Stimulated activated CD4-positive, alpha-beta T cell treated with anti-CD3 and anti-CD28 coated beads, Interleukin-15, amount 100 ng/mL, for 48 hours (primary cell): ENCODE results near the gene TMEM108.

Source experiments
- DNase-seq, 2 donors: peaks; one replicate each; pipeline ENCODE4 v3.0.0-alpha.2; 2020; ENCODE audit warnings: low read depth in 2 of 2

The TMEM108 gene

DNA sequence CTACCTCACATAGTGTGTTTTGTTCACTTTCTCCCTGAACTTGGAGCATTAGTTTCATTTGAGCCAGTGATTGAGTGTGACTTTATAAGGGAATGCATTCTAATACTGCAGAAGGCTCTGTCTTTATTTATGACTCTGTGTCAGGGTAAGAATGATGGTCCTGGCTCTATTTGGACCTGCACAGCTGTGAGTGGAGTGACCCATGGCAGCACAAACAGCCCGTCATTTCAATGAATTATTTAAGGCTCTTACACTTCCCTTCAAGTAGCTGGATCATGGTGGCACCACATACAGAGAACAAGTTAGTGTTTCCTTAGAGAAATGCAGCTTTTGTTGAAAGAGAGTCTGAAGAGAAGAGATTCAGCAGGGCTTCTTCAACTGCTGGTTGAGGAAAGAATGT, 16.4 kb downstream of the TMEM108 start:
- no peak for DNase-seq

DNA sequence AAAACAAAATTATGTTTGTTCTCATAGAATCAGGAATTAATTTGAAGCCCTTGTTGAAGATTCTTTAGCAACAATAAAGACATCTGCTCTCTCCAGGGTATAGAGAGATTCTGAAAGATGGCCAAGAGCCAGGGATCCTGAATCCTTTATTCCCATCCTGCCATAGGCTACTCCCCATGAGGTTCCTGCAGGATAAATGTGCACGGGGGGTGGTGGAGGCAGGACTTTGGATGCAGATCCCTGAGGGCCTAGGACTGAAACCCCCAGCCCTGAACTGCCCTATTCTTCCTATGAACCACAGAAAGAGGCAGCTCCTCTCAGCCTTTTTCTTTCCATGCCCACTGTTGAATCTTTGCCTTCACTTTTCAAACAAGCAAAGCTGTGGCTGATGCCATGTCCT, 17.1 kb downstream of the TMEM108 start:
- no peak for DNase-seq

DNA sequence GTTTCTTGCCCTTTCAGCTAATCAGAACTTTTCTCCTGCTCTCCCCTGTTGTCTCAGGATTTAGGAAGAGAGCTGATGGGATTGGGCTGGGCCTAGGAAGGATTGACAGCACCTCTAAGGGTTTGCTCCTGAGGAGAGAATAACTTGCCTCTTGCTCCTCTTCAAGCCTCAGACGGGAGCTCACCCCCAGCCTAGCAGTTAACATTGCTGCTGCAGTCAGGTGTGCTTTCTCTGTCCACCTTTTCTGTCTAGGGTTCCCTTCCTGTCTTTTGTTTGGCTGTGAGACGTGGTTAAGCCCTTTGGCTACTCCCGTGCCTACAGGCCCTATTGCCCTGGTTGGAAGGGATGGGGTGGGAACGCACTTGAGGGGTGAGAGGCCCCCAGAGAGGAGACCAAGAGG, 20.1 kb downstream of the TMEM108 start:
- DNase-seq, result no peak

DNA sequence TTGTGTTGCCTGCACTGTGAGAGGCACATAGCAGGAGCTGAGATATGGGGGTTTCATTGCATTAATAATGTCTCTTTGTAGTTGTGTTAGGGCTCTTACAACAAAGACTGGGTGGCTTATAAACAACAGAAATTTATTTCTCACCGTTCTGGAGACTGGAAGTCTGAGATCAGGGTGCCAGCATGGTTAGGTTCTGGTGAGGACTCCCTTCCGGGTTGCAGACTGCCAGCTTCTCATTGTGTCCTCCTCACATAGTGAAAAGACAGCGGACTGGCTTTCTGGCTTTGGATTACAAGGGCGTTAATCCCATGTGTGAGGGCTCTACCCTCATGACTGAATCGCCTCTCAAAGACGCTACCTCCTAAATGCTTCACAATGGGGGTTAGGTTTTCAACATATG, 20.6 kb downstream of the TMEM108 start:
- no peak for DNase-seq

DNA sequence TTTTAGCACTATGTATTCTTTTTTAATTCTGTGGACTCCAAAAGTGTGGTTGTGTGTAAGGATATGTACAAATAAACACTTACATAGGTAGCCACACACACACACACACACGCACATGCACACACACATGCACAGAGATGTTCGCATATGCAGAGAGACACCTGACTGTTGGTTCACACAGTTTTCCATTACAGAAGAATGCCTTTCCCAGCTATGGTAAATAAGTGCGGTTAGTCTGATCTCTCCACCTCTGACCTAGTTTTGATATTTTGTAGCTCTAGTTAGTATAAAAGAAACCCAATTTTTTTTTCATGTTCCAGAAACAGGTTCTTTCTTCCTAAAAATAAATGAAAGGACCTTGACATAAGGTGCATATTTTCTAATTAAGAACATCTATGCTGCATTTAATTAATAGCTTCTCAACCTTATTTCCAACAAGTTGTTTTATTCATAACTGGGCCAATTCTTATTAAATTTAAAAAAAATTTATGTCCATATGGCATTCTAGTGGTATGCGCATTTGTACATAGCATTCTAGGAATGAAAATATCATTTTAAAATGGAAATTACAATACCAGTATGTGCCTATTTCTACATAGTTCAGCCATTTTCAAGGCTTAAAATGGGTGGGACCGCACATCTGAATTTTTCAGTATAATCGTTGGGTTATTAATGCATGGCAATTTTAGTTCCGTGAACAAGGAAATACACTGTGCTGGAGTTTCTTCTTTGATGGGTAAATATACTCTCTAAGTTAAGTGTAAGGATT, 27.2 kb downstream of the TMEM108 start:
- DNase-seq, result no peak

DNA sequence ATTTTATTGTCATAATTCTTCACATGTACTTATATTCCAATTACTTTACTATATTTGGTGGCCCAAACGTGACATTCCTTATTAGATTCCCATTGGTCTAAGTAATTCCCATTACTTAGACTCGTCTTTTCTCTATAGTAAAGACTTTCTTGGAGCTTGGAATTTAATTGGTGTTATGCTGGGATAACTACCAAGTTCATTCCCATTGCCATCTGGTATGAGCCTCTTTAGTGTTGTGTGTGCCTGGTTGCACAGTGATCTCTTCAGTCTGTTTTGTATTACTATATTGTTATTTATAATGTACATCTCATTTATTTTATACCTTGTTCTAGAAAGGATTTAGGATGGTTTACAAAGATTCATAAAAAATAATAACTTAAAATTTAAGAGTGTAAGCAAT, 27.8 kb downstream of the TMEM108 start:
- no peak for DNase-seq

DNA sequence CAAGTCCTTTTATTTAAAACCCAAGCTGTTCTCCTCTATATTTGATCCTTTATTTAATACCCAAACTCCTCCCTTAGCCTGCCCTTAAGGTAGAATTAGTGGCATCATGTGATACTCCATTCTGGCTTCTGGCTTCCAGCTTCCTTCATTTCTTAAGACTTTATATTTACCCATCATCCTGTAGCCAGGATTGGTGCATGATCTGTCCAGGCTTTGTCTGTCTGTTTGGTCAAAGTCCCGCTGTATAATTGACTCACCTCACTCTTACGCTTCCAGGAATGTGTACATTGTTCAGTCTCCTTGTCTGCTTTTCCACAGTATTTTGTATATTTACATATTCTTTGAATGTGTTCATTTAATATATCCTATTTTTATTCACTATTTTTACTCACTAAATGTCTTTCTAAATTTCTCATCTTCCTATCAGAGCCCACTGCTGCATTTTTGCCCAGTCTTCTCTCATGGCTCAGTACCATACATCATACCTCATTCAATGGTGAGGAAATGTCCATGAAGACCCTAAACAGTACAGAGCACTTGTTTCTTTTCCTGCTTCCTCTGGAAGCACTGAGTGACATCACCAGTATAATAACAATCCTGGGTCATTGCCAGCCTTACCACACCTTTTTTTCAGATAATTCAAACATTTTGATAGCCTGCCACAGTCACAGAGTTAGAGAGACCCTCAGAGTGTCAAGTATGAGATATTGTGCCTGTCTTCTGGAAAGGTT, 31.5 kb downstream of the TMEM108 start:
- DNase-seq, result no peak

DNA sequence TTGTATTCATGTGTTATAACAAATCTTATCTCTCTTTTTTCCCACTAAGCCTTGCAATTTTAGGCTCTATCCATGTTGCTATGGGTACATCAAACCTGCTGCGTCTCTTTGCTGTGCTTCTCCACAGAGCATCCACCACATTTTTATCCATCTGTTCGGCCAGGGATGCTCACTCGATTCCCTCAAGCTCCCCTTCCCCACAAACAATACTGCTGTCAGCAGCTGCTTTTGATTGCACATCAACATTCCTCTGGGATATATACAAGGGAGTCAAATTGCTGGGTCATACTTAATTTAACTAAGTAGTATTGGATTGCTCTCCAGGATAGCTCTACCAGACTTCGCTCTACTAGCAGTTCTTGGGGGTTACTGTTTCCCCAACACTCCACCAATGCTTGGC, 36.8 kb downstream of the TMEM108 start:
- no peak for DNase-seq

DNA sequence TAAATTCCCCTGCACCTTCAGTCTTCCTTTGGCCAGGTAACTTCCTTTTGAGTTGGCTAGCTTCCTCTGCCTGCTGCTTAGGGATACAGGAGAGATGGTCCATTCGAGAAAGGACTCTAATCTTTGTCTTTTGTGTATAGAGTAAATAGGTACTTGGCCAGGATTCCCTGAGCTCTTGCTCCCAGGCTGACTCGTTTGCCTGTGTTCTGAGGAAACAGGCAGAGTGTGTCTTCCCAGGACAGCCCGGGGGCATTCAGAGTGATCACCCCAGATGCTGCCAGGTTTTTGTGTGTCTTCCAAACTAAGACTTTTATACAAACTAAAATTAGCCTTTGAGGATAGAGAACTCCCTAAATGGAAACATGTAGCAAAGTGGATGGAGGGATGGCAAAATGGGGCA, 39.5 kb downstream of the TMEM108 start:
- no peak for DNase-seq

DNA sequence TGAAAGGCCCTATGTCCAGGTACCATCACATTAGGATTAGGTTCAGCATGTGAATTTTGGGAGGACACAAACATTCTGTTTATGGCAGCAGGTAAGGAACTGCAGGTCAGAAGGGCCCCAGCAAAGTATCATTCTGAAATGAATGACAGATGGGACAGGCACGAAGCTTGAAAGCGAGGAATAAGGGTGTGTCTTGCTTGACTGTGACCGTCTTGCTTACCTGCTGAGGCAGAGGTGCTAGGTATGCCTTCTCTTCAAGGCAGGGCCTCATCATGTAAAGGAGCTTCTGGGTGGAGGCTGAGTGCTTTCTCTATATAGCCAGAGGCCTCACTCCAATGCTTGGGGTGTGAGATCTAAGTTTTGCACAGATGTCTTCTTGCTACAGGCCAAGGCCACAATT, 41.4 kb downstream of the TMEM108 start:
- no peak for DNase-seq

DNA sequence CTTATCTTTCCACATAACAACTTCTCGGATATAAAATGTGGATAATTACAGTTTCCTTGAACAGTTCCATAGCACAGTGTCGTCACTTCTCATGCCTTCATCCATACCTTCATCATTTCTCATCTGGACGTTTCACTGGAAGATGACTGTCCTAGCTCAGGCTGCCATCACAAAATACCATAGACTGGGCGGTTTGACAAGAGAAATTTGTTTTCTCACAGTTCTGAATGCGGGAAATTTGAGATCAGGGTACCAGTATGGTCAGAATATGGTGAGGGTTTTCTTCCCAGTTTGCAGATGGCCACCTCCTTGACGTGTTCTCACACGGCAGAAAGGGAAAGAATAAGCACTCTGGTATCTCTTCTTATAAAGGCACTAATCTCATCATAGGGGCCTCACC, 42.8 kb downstream of the TMEM108 start:
- DNase-seq, result no peak

DNA sequence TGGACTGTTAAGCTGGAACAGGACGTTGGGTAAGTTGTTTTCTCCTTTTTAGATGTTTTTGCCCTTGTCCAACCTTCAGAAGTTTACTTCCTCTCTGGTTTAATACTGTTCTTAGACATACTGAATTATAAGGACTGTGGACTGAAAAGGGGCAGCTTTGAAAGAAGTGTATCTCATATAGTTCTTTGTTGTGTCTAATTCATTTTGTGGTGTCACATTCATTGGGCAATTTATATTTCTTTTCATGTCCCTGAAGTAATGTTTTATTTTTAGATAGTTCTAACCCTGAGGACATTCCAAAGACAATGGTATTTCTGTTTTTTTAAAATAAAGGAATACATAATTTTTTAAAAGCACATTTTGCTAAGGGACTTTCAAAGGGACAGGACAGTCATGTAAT, 45.2 kb downstream of the TMEM108 start:
- DNase-seq, result no peak

DNA sequence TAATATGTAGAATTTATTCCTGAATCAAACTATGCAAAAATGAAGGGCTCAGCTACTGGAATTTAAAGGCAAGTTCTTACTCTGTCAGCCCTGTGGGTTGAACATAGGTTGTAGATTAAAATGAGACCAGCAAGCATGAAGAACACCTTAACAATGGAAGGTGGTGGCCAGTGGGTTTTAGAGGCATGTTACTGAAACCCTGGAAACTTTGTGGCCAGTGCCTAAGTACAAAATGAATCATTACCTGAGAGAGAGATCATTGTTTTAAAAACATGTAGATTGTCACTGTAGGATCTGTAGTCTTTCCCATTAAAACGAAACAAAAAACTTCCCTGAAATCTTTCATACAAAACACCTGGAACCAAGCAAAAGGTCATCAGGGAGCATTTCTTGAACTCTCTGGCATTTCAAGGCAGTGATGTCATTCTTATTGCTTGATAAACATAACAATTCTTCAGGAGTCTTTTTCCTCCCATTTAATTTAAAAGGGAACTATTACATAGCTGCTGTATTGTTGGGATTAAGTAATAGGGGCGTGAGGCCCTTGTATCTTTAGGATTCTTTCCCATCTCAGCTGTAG, 51.8 kb downstream of the TMEM108 start:
- DNase-seq, result no peak

DNA sequence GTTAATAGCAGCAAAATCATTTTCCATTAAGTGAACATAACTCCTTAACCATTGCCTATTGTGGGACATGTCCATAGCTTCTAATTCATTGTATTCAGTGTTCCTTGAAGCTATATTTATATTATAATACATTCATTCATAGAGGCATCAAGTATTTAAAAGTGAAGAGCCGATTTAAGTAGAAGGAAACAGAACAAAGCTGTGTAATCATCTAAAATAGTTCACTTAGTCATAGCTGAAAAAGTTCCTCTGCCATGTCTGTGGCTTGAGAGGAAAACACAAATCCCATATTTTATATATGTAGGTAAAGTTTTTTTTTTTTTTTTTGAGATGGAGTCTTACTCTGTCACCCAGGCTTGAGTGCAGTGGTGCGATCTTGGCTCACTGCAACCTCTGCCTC, 54.5 kb downstream of the TMEM108 start:
- no peak for DNase-seq

DNA sequence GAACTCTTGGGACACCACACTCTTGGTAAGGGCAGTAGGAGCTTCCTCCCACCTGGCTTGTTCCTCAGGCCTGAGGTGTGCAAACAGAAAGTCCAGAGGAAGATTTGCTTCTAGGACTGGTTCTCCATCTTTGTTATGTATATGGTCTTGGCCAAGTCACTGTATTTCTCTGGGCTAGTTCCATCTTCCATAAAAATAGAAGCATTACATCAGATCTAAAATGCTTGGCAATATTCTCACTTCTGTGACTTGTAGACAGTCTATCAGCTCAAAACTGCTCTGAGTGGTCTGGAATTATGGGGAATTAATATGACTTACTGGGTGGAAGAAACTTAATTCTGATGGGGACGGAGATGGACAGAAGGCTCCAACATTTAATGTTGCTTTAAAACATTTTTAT, 55.2 kb downstream of the TMEM108 start:
- DNase-seq, result no peak

DNA sequence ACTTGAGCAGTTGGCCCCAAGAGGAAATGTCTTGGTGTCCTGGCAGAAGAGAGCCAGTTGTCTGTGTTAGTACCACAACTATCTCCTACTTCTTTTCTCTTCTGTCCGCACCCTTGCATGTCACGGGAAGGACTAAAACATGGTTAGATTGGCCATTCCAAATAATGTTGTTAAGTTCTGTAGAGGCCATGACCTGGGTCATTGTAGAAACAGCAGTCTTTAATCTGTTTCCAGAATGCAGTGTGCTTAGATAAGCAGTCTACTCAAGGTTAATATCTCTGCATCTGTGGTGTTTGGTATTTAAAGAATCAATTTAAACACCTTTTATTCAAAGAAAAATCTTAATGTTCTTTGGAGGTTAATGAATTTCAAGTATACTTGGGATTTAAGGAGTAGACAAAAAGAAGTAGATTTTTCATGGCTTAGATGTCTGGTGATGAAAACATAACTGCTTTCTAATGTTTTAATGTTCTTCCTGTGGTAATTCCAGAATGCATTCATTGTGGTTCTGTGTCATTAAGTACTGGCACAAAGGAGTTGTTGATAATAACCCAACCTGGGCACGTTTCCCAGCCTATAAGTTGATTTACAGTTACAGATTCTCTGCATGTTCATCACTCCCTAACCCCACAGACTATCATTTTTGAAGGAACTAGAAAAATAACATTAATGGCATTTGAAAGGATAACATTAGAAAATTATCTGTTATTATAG, 58.9 kb downstream of the TMEM108 start:
- DNase-seq, result no peak

DNA sequence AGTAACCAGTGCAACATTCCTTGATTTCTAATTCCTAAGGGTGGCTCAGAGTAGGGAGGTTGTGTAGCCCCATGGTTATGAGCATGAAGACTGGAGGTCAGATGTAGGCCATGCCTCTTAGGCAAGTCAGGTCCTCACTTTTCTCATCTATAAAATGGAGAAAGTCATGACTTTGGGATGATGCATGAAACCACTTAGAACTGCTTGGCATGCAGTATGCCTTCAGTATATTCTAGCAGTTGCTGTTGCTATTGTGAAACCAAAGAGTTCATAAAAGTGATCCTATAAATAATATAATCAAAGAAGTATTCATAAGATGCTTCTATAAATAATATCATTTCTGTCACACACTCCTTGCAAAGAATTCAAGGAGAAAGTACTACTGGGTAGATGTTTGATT, 65.5 kb downstream of the TMEM108 start:
- no peak for DNase-seq

DNA sequence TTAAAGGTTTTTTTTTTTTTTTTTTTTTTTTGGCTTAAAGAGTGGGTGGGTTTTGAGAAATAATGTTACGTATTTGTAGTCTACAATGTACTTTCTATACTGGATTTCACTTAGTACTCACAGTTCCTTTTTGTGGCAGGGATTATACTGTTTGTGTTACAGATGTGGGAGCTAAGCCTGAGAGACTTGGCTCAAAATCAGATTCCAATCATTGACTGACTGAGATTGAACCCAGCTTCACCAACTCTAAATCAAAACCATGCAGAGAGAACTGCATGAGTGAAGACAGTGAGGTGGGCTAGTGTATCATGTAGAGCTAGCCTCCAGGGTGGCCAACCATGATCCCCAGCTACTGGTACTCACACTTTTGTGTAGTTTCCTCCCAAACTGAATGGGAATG, 68.0 kb downstream of the TMEM108 start:
- no peak for DNase-seq

DNA sequence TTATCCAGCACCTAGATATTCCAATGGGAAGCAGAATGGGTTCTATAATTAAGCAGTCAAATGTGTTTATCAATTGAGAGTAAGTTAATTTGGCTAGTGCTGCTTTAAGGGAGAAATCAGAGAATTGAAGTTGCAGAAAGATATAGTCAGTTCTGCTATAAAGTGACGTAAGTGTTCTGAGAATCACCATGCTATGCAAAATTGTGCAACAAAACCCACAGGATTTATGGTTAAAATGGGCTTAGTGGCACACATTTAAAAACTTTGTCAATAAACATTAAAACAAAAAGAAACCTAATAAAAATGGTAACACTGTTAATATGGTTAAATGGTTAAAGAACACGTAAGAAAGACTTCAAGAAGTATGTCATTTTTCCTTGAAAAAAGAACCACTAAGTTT, 74.5 kb downstream of the TMEM108 start:
- DNase-seq, result no peak

DNA sequence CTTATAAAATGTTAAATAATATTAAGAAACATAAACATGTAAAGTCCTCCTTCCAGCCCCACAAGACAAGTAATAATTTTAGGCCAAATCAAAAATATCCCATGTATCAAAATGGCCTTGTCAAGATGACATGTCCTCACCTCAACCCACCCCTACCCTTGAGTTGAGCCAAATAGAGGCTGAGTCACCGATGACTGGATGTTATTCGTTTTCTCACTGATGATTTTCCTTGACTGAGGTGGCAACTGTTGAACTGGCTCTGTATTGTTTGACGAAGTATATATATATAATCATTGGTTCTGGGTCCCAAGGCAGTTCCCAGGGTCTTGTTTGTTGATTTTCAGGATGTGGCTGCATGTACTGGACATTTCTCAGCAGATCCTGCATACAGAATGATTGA, 75.3 kb downstream of the TMEM108 start:
- DNase-seq, result no peak

DNA sequence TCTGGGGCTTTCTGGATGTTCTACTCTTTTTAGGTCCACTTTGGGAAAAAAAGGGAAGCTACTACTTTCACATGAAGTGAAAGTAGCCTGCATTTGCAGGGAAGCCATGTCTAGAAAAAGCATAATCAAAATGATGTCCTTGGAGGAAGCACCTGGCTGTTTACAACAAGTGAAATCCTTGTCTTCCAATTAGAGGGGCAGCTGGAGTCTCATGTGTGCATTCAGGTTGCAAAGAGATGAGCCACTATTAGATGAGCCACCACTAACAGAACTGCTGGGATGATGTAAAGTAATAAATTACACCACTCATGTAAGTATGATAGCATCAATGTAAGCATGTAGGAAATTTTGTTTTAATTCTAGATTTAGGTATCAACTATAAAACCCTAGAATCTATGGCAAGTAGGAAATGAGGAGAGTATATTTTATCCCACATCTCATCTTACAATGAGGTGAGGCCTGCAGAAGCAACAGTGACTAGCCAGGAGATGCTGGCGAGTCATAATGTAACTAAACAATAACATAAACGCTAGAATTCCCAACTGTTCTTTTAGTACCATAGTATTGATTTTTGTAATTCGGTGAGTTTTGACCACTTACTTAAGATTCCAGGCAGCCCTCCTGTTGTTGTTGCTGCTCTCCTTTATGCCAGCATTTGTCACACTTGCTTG, 75.9 kb downstream of the TMEM108 start:
- no peak for DNase-seq

DNA sequence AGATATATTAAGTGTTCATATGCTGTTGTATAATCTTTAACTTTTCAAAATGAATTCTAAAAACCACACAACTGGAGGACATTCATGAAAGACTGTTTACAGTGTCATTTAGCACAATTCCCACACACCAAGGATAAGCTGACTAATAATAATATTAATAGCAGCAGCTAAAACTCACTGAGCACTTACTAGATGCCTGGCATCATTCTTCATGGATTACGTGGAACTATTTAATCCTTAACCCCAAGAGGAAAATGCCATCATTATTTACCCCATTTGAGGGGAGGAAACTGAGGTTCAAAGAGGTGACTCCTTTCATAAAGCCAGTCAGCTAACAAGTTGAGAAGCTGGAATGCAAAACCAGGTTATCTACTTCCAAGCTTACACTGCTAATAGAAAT, 77.0 kb downstream of the TMEM108 start:
- no peak for DNase-seq
